Breast epithelium (tissue), 4 donors: Measurements from ENCODE around the gene KLRC2. TPM values are rescaled to one million over a fixed set of nuclear protein-coding genes. Genes with fewer than 3 reads are reported as not detected.
"Not testable (repeated sequence)": the region's sequence is repeated elsewhere in the genome, so short reads cannot be mapped to it uniquely, and the experiment has no call there.

ENCODE experiments used
- DNase-seq, 2 donors: peaks; one replicate each; pipeline ENCODE4 v3.0.0-alpha.2; 2019; ENCODE audit warnings: low spot score in 2 of 2
- H3K27ac ChIP-seq, 2 donors: fragments of 200-600 bp; sonication (generic) in 1 of 2; one replicate each; pipeline ENCODE4 v1.5.1; 2016 to 2019; ENCODE audit warnings: mild to moderate bottlenecking in 1 of 2
- H3K27me3 ChIP-seq, 2 donors: fragments of 200-600 bp; sonication (generic) in 1 of 2; one replicate each; pipeline versions ENCODE4 v1.5.1 to v1.6.0; 2017 to 2019; ENCODE audit warnings: control low read depth in 1 of 2, mild to moderate bottlenecking in 1 of 2
- H3K36me3 ChIP-seq: fragments of 200-600 bp; one replicate; pipeline ENCODE4 v1.5.1; 2019
- H3K4me1 ChIP-seq, 2 donors: fragments of 200-600 bp; sonication (generic); one replicate each; pipeline ENCODE4 v1.5.1; 2016 to 2019; ENCODE audit warnings: control low read depth in 1 of 2
- H3K4me3 ChIP-seq, 3 donors: fragments of 200-600 bp; sonication (generic); 1 replicate in 2 of 3; 2 replicates in 1 of 3; pipeline ENCODE4 v1.5.1; 2016 to 2019; ENCODE audit warnings: mild to moderate bottlenecking in 3 of 3, moderate library complexity in 2 of 3
- H3K9me3 ChIP-seq, 2 donors: fragments of 200-600 bp; sonication (generic) in 1 of 2; one replicate each; pipeline ENCODE4 v1.5.1; 2016 to 2019; ENCODE audit warnings: control low read depth in 1 of 2
- POLR2A ChIP-seq: fragments of 450-650 bp; IDR thresholded peaks from one replicate; pipeline ENCODE4 v1.6.1; 2016; ENCODE audit warnings: antibody characterized with exemption, mild to moderate bottlenecking, moderate library complexity
- POLR2AphosphoS5 ChIP-seq, 3 donors: sonication (generic); formaldehyde crosslinking; IDR thresholded peaks; one replicate each; pipeline ENCODE4 v1.6.1; 2017; ENCODE audit warnings: antibody characterized with exemption in 3 of 3
- intact Hi-C: fragments of 100-400 bp; cut with DNase I; formaldehyde crosslinking; loops from one replicate; pipeline ENCODE4 v1.15.1; 2023; ENCODE audit warnings: low total_unique reads
- total RNA-seq, 3 donors: library from RNA; depleted of rRNA; stranded (reverse); fragments of >200 nt; gene quantifications; one replicate each; pipeline ENCODE4 v1.1.0, GENCODE V29; 2016
- TF ChIP-seq, protein P1 (sequence below), 3 donors: fragments of 450-650 bp; IDR thresholded peaks; one replicate each; pipeline ENCODE4 v1.5.1; 2016 to 2017; ENCODE audit warnings: antibody characterized with exemption in 3 of 3, mild to moderate bottlenecking in 3 of 3, moderate library complexity in 3 of 3

KLRC2 gene
- total RNA-seq, 3 donors from 2014 or later: 1.6 to 2.1 (median 2.0) TPM

DNA sequence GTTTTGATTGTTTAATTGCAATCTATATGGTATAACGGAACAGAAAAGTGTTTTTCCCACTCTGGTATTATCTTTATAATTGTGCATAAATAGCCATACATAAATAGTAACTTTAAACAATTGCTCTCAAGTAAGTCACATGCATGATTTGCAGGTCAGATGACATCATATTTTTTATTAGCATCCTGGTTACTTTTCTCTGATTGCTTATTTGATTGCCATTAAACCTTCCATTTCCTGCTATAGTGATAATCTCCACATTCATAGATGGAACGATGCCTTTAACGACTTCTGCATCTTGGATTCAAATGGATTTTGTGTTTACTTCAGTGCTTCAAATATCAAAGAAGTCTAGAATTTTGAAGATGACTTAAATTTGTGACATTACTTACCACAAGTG is 42.5 kb downstream of the KLRC2 start:
- TF ChIP-seq, protein P1, sequence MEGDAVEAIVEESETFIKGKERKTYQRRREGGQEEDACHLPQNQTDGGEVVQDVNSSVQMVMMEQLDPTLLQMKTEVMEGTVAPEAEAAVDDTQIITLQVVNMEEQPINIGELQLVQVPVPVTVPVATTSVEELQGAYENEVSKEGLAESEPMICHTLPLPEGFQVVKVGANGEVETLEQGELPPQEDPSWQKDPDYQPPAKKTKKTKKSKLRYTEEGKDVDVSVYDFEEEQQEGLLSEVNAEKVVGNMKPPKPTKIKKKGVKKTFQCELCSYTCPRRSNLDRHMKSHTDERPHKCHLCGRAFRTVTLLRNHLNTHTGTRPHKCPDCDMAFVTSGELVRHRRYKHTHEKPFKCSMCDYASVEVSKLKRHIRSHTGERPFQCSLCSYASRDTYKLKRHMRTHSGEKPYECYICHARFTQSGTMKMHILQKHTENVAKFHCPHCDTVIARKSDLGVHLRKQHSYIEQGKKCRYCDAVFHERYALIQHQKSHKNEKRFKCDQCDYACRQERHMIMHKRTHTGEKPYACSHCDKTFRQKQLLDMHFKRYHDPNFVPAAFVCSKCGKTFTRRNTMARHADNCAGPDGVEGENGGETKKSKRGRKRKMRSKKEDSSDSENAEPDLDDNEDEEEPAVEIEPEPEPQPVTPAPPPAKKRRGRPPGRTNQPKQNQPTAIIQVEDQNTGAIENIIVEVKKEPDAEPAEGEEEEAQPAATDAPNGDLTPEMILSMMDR (IDR thresholded peaks at IDR 0.05): no peak
- TF ChIP-seq POLR2A (no peak), POLR2AphosphoS5 (IDR thresholded peaks at IDR 0.05) (no peak)
- H3K36me3 ChIP-seq: no peaks in the 10 kb centered on the region
- intact Hi-C loops: no loop called here
- no peak for DNase-seq
- no peaks in the 10 kb centered on the region for H3K27me3 ChIP-seq
- H3K4me1 ChIP-seq: peaks cover 0 to 4% of the 10 kb centered on the region in 2 donors
- H3K27ac ChIP-seq: peak overlapping the region in 1 of 2 donors; percentile 14
- no peaks in the 10 kb centered on the region for H3K9me3 ChIP-seq
- H3K4me3 ChIP-seq: no peak overlapping the region

DNA sequence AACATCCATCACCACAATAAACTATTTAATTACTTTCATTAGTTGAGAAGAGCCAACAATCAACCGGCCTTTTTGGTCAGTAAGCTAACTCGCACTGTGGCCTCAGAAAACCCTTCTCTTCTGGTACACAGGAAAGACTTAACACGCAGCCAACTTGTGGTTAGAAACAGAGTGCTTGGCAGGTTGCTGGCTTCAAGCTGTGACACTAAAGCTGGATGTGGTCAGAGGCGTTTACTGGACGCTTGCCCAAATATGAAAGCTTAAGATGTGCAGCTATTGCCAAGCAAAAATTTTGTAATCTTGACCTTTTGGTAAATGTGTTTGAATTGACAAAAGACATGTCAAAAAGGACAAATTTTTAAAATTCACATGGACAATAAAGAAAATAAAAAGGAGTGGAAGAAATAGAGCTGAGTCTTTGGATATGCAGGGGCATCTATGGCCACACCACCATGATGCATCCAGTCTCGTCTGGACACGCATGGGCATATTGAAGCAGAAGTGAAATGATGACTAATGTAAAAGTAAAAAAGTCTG is 43.3 kb downstream of the KLRC2 start:
- Histone ChIP-seq H3K27me3 (no peaks in the 10 kb centered on the region), H3K9me3 (no peaks in the 10 kb centered on the region), H3K27ac (peak overlapping the region in 1 of 2 donors; percentile 7), H3K4me3 (no peak overlapping the region), H3K36me3 (no peaks in the 10 kb centered on the region), H3K4me1 (peaks cover 0 to 4% of the 10 kb centered on the region in 2 donors)
- intact Hi-C loops: no loop called here
- DNase-seq: peak in 1 of 2 donors; percentile 78
- TF ChIP-seq, protein P1 (IDR thresholded peaks at IDR 0.05): no peak
- TF ChIP-seq POLR2A (no peak), POLR2AphosphoS5 (IDR thresholded peaks at IDR 0.05) (no peak)

DNA sequence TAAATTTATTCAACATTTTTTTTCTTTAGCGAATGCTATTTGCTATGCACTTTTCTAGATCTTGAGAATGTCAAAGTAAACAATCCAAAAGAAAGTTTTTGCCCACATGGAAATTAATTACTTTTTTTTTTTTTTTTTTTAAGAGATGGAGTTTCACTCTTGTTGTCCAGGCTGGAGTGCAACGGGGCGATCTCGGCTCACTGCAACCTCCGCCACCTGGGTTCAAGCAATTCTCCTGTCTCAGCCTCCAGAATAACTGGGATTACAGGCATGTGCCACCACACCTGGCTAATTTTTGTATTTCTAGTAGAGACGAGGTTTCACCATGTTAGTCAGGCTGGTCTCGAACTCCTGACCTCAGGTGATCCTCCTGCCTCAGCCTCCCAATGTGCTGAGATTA is 44.8 kb downstream of the KLRC2 start:
- intact Hi-C loops, H3K27me3 ChIP-seq, H3K36me3 ChIP-seq, H3K9me3 ChIP-seq, DNase-seq, H3K4me3 ChIP-seq, H3K4me1 ChIP-seq, H3K27ac ChIP-seq: not testable (repeated sequence)

DNA sequence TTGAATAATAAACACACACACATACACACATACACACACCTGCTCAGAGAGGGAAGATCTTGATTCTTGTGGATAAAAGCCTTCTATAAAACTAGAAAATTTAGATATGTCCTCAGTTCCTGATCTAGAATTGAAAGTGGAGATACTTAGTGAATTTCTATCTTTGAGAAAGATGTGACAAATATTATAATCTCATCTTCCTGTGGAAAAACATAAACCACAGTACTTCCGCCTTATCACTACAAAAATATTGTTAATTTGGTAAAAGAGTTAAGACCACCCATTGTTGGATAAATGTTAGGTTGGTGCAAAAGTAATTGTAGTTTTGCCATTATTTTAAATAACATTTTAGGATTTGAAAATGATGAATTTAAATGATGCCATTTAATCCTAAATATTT is 45.9 kb downstream of the KLRC2 start, which contains the start of gene KLRK1:
Gene KLRK1, minus strand, starts transcription at position 138 of the 400 bp plus-strand sequence. CDS start 1,231 bp downstream, outside the sequence.
- intact Hi-C loops: no loop called here
- no peaks in the 10 kb centered on the region for H3K4me1 ChIP-seq
- H3K27ac ChIP-seq: no peak within 1 kb of the TSS
- H3K36me3 ChIP-seq: no peaks in the 10 kb centered on the region
- no peaks in the 10 kb centered on the region for H3K27me3 ChIP-seq
- H3K4me3 ChIP-seq: no peak within 1 kb of the TSS
- TF ChIP-seq POLR2A: no peak
- TF ChIP-seq, protein P1 (IDR thresholded peaks at IDR 0.05): no peak
- TF ChIP-seq POLR2AphosphoS5 (IDR thresholded peaks at IDR 0.05): no peak
- no peaks in the 10 kb centered on the region for H3K9me3 ChIP-seq
- no peak for DNase-seq

DNA sequence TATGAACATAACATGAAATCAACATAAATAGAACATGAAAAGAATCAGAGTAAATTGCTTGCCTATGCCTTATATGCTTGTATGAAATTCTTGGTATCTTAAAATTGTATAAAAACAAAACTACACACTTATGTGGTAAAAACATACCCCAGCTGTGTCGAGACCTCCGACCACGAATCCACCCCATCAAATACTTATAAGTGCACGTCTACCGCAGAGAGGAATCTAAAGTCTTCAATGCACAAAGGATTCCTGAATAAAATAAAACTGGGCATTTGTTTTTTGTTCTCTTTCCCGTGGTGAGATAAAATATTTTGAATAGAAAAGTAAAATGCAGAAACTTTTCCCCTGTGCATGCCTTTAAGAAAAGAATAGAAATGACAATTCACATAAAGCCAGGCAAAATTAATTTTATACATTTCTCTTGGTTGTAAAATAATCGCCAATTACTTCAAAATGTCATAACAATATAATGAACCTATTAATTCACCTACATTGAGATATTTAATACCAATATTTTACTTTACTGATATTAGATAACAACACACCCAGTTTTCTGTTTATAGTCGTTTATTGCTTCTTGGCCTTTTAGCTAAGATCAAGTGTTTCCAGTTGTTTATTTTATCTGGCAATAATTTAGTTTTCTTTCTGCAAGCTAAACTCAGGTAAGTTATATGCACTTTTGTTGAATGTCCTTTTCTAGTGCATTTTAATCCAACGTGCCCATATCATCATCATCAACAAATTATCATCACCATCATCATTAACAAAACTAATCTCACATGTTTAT is 47.0 kb downstream of the KLRC2 start:
- no peaks in the 10 kb centered on the region for H3K36me3 ChIP-seq
- peaks cover 0 to 4% of the 10 kb centered on the region in 2 donors for H3K9me3 ChIP-seq
- TF ChIP-seq POLR2A (no peak), POLR2AphosphoS5 (IDR thresholded peaks at IDR 0.05) (no peak)
- TF ChIP-seq, protein P1 (IDR thresholded peaks at IDR 0.05): no peak
- H3K4me1 ChIP-seq: no peaks in the 10 kb centered on the region
- no peak overlapping the region for H3K27ac ChIP-seq
- no peak overlapping the region for H3K4me3 ChIP-seq
- H3K27me3 ChIP-seq: no peaks in the 10 kb centered on the region
- DNase-seq: no peak
- intact Hi-C loops: no loop called here

DNA sequence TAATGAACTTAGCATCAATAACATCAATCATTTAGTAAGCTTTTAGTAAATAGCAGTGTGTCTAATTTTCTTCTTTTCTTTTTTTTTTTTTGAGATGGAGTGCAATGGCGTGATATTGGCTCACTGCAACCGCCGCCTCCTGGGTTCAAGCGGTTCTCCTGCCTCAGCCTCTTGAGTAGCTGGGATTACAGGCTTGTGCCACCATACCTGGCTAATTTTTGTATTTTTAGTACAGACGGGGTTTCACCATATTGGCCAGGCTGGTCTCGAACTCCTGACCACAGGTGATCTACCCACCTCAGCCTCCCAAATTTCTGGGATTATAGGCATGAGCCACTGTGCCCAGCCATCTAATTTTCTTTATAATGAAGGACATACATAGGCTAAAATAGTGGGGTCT is 48.3 kb downstream of the KLRC2 start:
- H3K4me1 ChIP-seq, intact Hi-C loops, H3K27ac ChIP-seq, H3K9me3 ChIP-seq, H3K4me3 ChIP-seq, DNase-seq, H3K27me3 ChIP-seq, H3K36me3 ChIP-seq: not testable (repeated sequence)
